H1 (cell line): Measurements from ENCODE around the gene SLC16A11.

Experiments
- ATF3 ChIP-seq: IDR thresholded peaks from 2 replicates; pipeline ENCODE4 v1.6.1; 2011; ENCODE audit warnings: low read depth, mild to moderate bottlenecking, low read length; ENCODE audit not compliant: insufficient read depth
- CEBPB ChIP-seq: IDR thresholded peaks from 2 replicates; pipeline ENCODE4 v1.6.1; 2012; ENCODE audit warnings: low read depth, low read length
- CHD2 ChIP-seq: IDR thresholded peaks from 2 replicates; pipeline ENCODE4 v1.6.1; 2012; ENCODE audit warnings: low read length, improper control_type of control experiment
- CTCF ChIP-seq, 3 experiments: IDR thresholded peaks; 1 replicate in 2 of 3; 2 replicates in 1 of 3; pipeline versions ENCODE4 v1.5.1 to v1.6.1; 2011; ENCODE audit warnings: low read length in 3 of 3, mild to moderate bottlenecking in 3 of 3, inconsistent platforms in 2 of 3, low read depth in 1 of 3, moderate library complexity in 1 of 3; ENCODE audit not compliant: insufficient read depth in 1 of 3; ENCODE audit errors: control extremely low read depth in 1 of 3
- EP300 ChIP-seq, 2 experiments: IDR thresholded peaks; 1 replicate in 1 of 2; 2 replicates in 1 of 2; pipeline ENCODE4 v1.6.1; 2011 to 2012; ENCODE audit warnings: low read depth in 2 of 2, low read length in 2 of 2, mild to moderate bottlenecking in 2 of 2, borderline replicate concordance in 1 of 2, inconsistent platforms in 1 of 2, moderate library complexity in 1 of 2
- EZH2 ChIP-seq: fragments of 200-600 bp; sonication (generic); IDR thresholded peaks from 2 replicates; pipeline ENCODE4 v1.7.1; 2012; ENCODE audit warnings: low read depth, mild to moderate bottlenecking, moderate library complexity, low read length, inconsistent platforms; ENCODE audit not compliant: severe bottlenecking
- JUND ChIP-seq: IDR thresholded peaks from 2 replicates; pipeline ENCODE4 v1.6.1; 2011; ENCODE audit warnings: mild to moderate bottlenecking, improper control_type of control experiment, low read length
- RAD21 ChIP-seq, 2 experiments: IDR thresholded peaks in 1 of 2; conservative IDR thresholded peaks in 1 of 2; 2 replicates each; pipeline ENCODE4 v1.6.1; 2011; ENCODE audit warnings: low read depth in 2 of 2, low read length in 2 of 2, improper control_type of control experiment in 1 of 2, inconsistent platforms in 1 of 2, mild to moderate bottlenecking in 1 of 2, moderate library complexity in 1 of 2
- SUZ12 ChIP-seq: fragments of 200-600 bp; sonication (generic); IDR thresholded peaks from 2 replicates; pipeline ENCODE4 v1.6.1; 2012; ENCODE audit warnings: mild to moderate bottlenecking, inconsistent platforms, low read length, moderate library complexity, mixed read lengths
- TCF12 ChIP-seq: IDR thresholded peaks from 2 replicates; pipeline ENCODE4 v1.6.1; 2011; ENCODE audit warnings: low read depth, mild to moderate bottlenecking, low read length

- TF ChIP-seq CTCF (IDR thresholded peaks at IDR 0.05; ENCODE audit: control extremely low read depth in 1 of 3, insufficient read depth in 1 of 3, low read depth in 1 of 3, low read length in 3 of 3), result no peak
- TF ChIP-seq EZH2, result no peak
- TF ChIP-seq ATF3, result no peak
- TF ChIP-seq CEBPB, result no peak
- TF ChIP-seq SUZ12, result no peak
- TF ChIP-seq TCF12, result no peak
- no peak for TF ChIP-seq RAD21 (IDR thresholded peaks at IDR 0.05 in 1 of 2, conservative IDR thresholded peaks at IDR 0.05 in 1 of 2; ENCODE audit: low read depth in 2 of 2, low read length in 2 of 2)
- TF ChIP-seq CHD2, result no peak
- no peak for TF ChIP-seq EP300 (IDR thresholded peaks at IDR 0.05; ENCODE audit: borderline replicate concordance in 1 of 2, low read depth in 2 of 2, low read length in 2 of 2)
- no peak for TF ChIP-seq JUND
These were observed 3.7 kb upstream of the SLC16A11 start for GRCh38 chr17:7047566-7047965.
